Neuronal stem cell (in vitro differentiated cells): ENCODE results near the gene ZBTB48.

Experiments used
- DNase-seq: peaks from one replicate; pipeline ENCODE4 v3.0.0-alpha.2; 2013; ENCODE audit warnings: low spot score
- H2AFZ ChIP-seq: one replicate; pipeline ENCODE4 v1.6.1; 2013; ENCODE audit warnings: mild to moderate bottlenecking, low read length, inconsistent platforms
- H2AK5ac ChIP-seq: 2 replicates; pipeline ENCODE4 v1.6.1; 2013; ENCODE audit warnings: low read depth, mild to moderate bottlenecking, inconsistent platforms, low read length, moderate library complexity, mixed read lengths
- H2BK120ac ChIP-seq: 2 replicates; pipeline ENCODE4 v1.6.1; 2013; ENCODE audit warnings: low read depth, mild to moderate bottlenecking, inconsistent platforms, low read length, moderate library complexity, mixed read lengths
- H2BK12ac ChIP-seq: one replicate; pipeline ENCODE4 v1.6.1; 2013; ENCODE audit warnings: low read length, inconsistent platforms
- H2BK15ac ChIP-seq: 2 replicates; pipeline ENCODE4 v1.6.1; 2013; ENCODE audit warnings: mild to moderate bottlenecking, low read length, inconsistent platforms, mixed read lengths
- H2BK5ac ChIP-seq: one replicate; pipeline ENCODE4 v1.6.1; 2013; ENCODE audit warnings: inconsistent platforms, mild to moderate bottlenecking, low read length, moderate library complexity
- H3K14ac ChIP-seq: one replicate; pipeline ENCODE4 v1.6.1; 2013; ENCODE audit warnings: low read length, inconsistent platforms
- H3K18ac ChIP-seq: 2 replicates; pipeline ENCODE4 v1.6.1; 2013; ENCODE audit warnings: low read length, inconsistent platforms
- H3K23ac ChIP-seq: 2 replicates; pipeline ENCODE4 v1.6.1; 2013; ENCODE audit warnings: low read depth, mild to moderate bottlenecking, mixed read lengths, low read length, inconsistent platforms; ENCODE audit not compliant: poor library complexity
- H3K27ac ChIP-seq: replicated peaks from 3 replicates; pipeline ENCODE4 v1.5.1; 2013; ENCODE audit warnings: low read length, inconsistent platforms
- H3K27me3 ChIP-seq, 3 experiments: 2 replicates each; pipeline ENCODE4 v1.6.1; 2013; ENCODE audit warnings: low read length in 3 of 3, mild to moderate bottlenecking in 2 of 3, inconsistent platforms in 1 of 3, low read depth in 1 of 3, mixed read lengths in 1 of 3, moderate library complexity in 1 of 3; ENCODE audit not compliant: control insufficient read depth in 3 of 3, insufficient read depth in 3 of 3
- H3K36me3 ChIP-seq, 2 donors: replicated peaks in 1 of 2; 2 replicates each; pipeline ENCODE4 v1.6.1; 2013; ENCODE audit warnings: low read length in 2 of 2; ENCODE audit not compliant: control insufficient read depth in 2 of 2, insufficient read depth in 2 of 2
- H3K4ac ChIP-seq: 2 replicates; pipeline ENCODE4 v1.6.1; 2013; ENCODE audit warnings: inconsistent platforms, mild to moderate bottlenecking, low read length, moderate library complexity
- H3K4me1 ChIP-seq, 2 donors: 1 replicate in 1 of 2; 2 replicates in 1 of 2; pipeline ENCODE4 v1.6.1; 2013; ENCODE audit warnings: low read length in 2 of 2, low read depth in 1 of 2; ENCODE audit not compliant: control insufficient read depth in 2 of 2, insufficient read depth in 1 of 2
- H3K4me2 ChIP-seq: one replicate; pipeline ENCODE4 v1.6.1; 2013; ENCODE audit warnings: mild to moderate bottlenecking, low read length, inconsistent platforms; ENCODE audit not compliant: insufficient read depth, poor library complexity, severe bottlenecking
- H3K4me3 ChIP-seq, 2 donors: 2 replicates each; pipeline ENCODE4 v1.5.1; 2013; ENCODE audit warnings: low read length in 2 of 2, mild to moderate bottlenecking in 2 of 2, inconsistent platforms in 1 of 2, moderate library complexity in 1 of 2
- H3K79me1 ChIP-seq: one replicate; pipeline ENCODE4 v1.6.1; 2013; ENCODE audit warnings: low read depth, mild to moderate bottlenecking, inconsistent platforms, low read length, moderate library complexity
- H3K9ac ChIP-seq: one replicate; pipeline ENCODE4 v1.6.1; 2013; ENCODE audit warnings: mild to moderate bottlenecking, low read depth, low read length, inconsistent platforms; ENCODE audit not compliant: poor library complexity
- H3K9me3 ChIP-seq, 2 donors: replicated peaks in 1 of 2; 2 replicates each; pipeline versions ENCODE3 to v1.6.1; 2013; ENCODE audit warnings: low read length in 2 of 2, mild to moderate bottlenecking in 2 of 2, inconsistent platforms in 1 of 2, low read depth in 1 of 2, mixed read lengths in 1 of 2, moderate library complexity in 1 of 2; ENCODE audit not compliant: control insufficient read depth in 2 of 2, insufficient read depth in 1 of 2
- H4K8ac ChIP-seq: one replicate; pipeline ENCODE4 v1.6.1; 2013; ENCODE audit warnings: low read depth, mild to moderate bottlenecking, inconsistent platforms, low read length, moderate library complexity
- H4K91ac ChIP-seq: one replicate; pipeline ENCODE4 v1.6.1; 2013; ENCODE audit warnings: low read length, low read depth, mild to moderate bottlenecking, inconsistent platforms; ENCODE audit not compliant: poor library complexity
- WGBS, 2 donors: extraction: QIAGEN DNeasy Blood & Tissue Kit; methylation state at CpG; one replicate each; pipeline ENCODE4 v1.1.7; 2013; ENCODE audit warnings: missing lambda C conversion rate in 2 of 2, mixed read lengths in 1 of 2; ENCODE audit not compliant: insufficient read length in 2 of 2, insufficient replicate concordance in 1 of 2; ENCODE audit errors: extremely low coverage in 2 of 2; 5-methylcytosine and 5-hydroxymethylcytosine counted together

The ZBTB48 gene

GRCh38 chr1:6613361-6614018 is 33.7 kb downstream of the ZBTB48 start, which contains the start of gene PHF13:
Gene PHF13 (plus strand): TSS chr1:6613731. CDS start chr1:6614067, 336 bp downstream.
- Histone ChIP-seq H3K4me2 (peak within 1 kb of the TSS; percentile 94), H3K9me3 (no peaks in the 10 kb centered on the region), H3K4me3 (peak within 1 kb of the TSS; percentile 92 to 100), H2AFZ (peak within 1 kb of the TSS; percentile 91), H3K27me3 (no peaks in the 10 kb centered on the region), H3K18ac (peak within 1 kb of the TSS; percentile 98), H3K4me1 (peaks cover 2 to 3% of the 10 kb centered on the region in 2 donors), H3K9ac (peak within 1 kb of the TSS; percentile 93), H2BK12ac (peak within 1 kb of the TSS; percentile 58), H2BK5ac (peak within 1 kb of the TSS; percentile 87), H4K91ac (no peak within 1 kb of the TSS), H3K27ac (peak within 1 kb of the TSS; percentile 85), H3K4ac (peak within 1 kb of the TSS; percentile 53), H2AK5ac (peak within 1 kb of the TSS; percentile 90), H3K79me1 (peaks cover 10% of the 10 kb centered on the region), H2BK120ac (no peak within 1 kb of the TSS), H3K36me3 (peaks cover 11 to 21% of the 10 kb centered on the region in 2 donors), H4K8ac (no peak within 1 kb of the TSS), H2BK15ac (peak within 1 kb of the TSS; percentile 67), H3K14ac (peak within 1 kb of the TSS; percentile 82), H3K23ac (peak within 1 kb of the TSS; percentile 98)
- no CpG with 5 or more reads among the region's 84 CpGs for WGBS, 2 donors
- DNase-seq: peak; percentile 99

- H4K8ac ChIP-seq: no peak overlapping the region
- no peak overlapping the region for H4K91ac ChIP-seq
- peak overlapping the region; percentile 33 for H3K4me2 ChIP-seq
- H3K9me3 ChIP-seq: no peaks in the 10 kb centered on the region
- H2BK15ac ChIP-seq: peak overlapping the region; percentile 67
- peak overlapping the region; percentile 93 for H3K9ac ChIP-seq
- peaks cover 2 to 3% of the 10 kb centered on the region in 2 donors for H3K4me1 ChIP-seq
- H2AK5ac ChIP-seq: peak overlapping the region; percentile 90
- DNase-seq: no peak
- peak overlapping the region; percentile 82 for H3K14ac ChIP-seq
- peak overlapping the region; percentile 53 for H3K4ac ChIP-seq
- H2BK120ac ChIP-seq: no peak overlapping the region
- peak overlapping the region; percentile 87 for H2BK5ac ChIP-seq
- peaks cover 14% of the 10 kb centered on the region for H3K79me1 ChIP-seq
- peak overlapping the region; percentile 85 for H3K27ac ChIP-seq
- peak overlapping the region; percentile 91 for H2AFZ ChIP-seq
- peak overlapping the region; percentile 98 for H3K23ac ChIP-seq
- WGBS, 2 donors: no CpG with 5 or more reads among the region's 117 CpGs
- H3K18ac ChIP-seq: peak overlapping the region; percentile 98
- peak overlapping the region; percentile 92 to 100 for H3K4me3 ChIP-seq
- H3K27me3 ChIP-seq: no peaks in the 10 kb centered on the region
- peak overlapping the region; percentile 58 for H2BK12ac ChIP-seq
- H3K36me3 ChIP-seq: peaks cover 13 to 29% of the 10 kb centered on the region in 2 donors
Observed at GRCh38 chr1:6614019-6614928, 34.5 kb downstream of the ZBTB48 start.

- Histone ChIP-seq H4K91ac (no peak overlapping the region), H3K9me3 (no peaks in the 10 kb centered on the region), H3K27me3 (no peaks in the 10 kb centered on the region), H2BK120ac (peak overlapping the region; percentile 72), H2AK5ac (peak overlapping the region; percentile 56), H3K4ac (no peak overlapping the region), H3K79me1 (peaks cover 22% of the 10 kb centered on the region), H3K9ac (peak overlapping the region; percentile 93), H2AFZ (peak overlapping the region; percentile 64), H2BK12ac (no peak overlapping the region), H3K36me3 (peaks cover 21 to 38% of the 10 kb centered on the region in 2 donors), H3K14ac (no peak overlapping the region), H3K4me1 (peaks cover 0 to 3% of the 10 kb centered on the region in 2 donors), H2BK5ac (peak overlapping the region; percentile 53), H3K4me2 (peak overlapping the region; percentile 80), H3K18ac (peak overlapping the region; percentile 89), H2BK15ac (no peak overlapping the region), H3K27ac (peak overlapping the region; percentile 28), H3K23ac (peak overlapping the region; percentile 65), H3K4me3 (peak overlapping the region; percentile 92 to 100), H4K8ac (no peak overlapping the region)
- no CpG with 5 or more reads among the region's 82 CpGs for WGBS, 2 donors
- DNase-seq: no peak
Observed at GRCh38 chr1:6614929-6615785, 35.4 kb downstream of the ZBTB48 start.
